Measurements from ENCODE around the gene UCK2.

- TF ChIP-seq POLR2A (IDR thresholded peaks at IDR 0.05) (no peak), CTCF (IDR thresholded peaks at IDR 0.05) (peak; percentile 72 to 96 (median 94))
These were observed 86.9 kb downstream of the UCK2 start for GRCh38 chr1:165914136-165914798.

Data from adrenal gland (tissue), 5 donors.